ENCODE results near the gene AVL9. TPM values are rescaled to one million over a fixed set of nuclear protein-coding genes. Genes with fewer than 3 reads are reported as not detected.

Gene AVL9
- total RNA-seq, 2 experiments from 2014 or later, result 37.4 to 56.6 TPM

DNA sequence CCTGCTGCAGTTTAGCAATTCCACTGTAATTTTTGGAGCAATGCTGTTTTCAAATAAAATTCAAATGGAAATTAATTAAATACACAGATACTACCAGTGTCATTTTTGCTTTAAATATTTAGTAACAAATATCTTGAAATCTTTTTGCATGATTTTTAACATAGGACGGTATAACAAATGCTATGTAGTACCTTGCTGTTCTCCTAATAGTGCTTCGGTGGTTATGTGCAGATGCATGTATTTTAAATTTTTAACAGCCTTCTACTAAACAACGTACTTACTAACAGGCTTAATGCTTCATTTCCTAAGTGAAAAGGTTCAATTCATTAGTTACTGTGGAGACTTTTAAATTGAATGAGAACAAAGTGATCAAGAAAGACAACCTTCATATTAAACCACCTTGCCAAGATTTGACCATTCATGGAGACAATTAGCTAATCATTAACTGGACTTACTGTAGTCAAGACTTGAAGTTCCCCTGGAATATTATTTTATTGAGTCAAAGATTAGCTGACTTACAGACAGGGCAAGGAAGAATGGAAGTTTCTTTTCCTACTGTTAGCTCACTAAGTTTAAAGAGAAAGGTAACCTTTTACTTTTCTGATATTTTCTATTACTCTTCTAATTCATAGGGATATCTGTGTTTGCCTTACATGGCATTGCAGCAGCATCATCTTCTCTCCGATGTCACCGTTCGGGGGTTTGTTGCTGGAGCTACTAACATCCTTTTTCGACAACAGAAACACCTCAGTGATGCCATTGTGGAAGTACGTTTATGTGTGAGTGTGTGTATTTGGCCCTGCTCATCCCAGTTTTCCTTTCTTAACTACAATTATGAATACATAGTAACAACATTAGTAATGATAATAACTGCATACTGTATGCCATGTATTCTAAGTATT is 74.3 kb downstream of the AVL9 start:
- H3K27ac Mint-ChIP-seq, result no peak overlapping the region
- ATAC-seq, result no peak
- peaks cover 12% of the 10 kb centered on the region for H3K36me3 Mint-ChIP-seq (ENCODE audit: low read depth)

GRCh38 chr7:32573110-32573687 is 77.9 kb downstream of the AVL9 start:
- intact Hi-C loops (cut with DNase I, micrococcal nuclease), result no loop called here
- ChIA-PET POLR2A (no interaction called here), CTCF (interaction anchor here (1.2 kb wide), 1 partner anchor 82 kb away, joined by 5 read pairs; no protein-coding TSS in a partner anchor)
- ATAC-seq (no peak), DNase-seq (no peak)
- H3K4me3 Mint-ChIP-seq, result no peak overlapping the region
- H3K27ac Mint-ChIP-seq, result no peak overlapping the region
- H3K4me1 Mint-ChIP-seq, result no peaks in the 10 kb centered on the region
- no peaks in the 10 kb centered on the region for H3K9me3 Mint-ChIP-seq (ENCODE audit: low read depth)
- H3K27me3 Mint-ChIP-seq, result no peaks in the 10 kb centered on the region
- H3K36me3 Mint-ChIP-seq (ENCODE audit: low read depth), result peaks cover 26% of the 10 kb centered on the region

More for the DNA sequence above, 74.3 kb downstream of the AVL9 start:
- intact Hi-C loops (cut with DNase I, micrococcal nuclease), result no loop called here
- no peaks in the 10 kb centered on the region for H3K9me3 Mint-ChIP-seq (ENCODE audit: low read depth)
- no peak overlapping the region for H3K4me3 Mint-ChIP-seq
- H3K4me1 Mint-ChIP-seq, result no peaks in the 10 kb centered on the region
- no peaks in the 10 kb centered on the region for H3K27me3 Mint-ChIP-seq
- no peak for DNase-seq
- ChIA-PET POLR2A (no interaction called here), CTCF (no interaction called here)

DNA sequence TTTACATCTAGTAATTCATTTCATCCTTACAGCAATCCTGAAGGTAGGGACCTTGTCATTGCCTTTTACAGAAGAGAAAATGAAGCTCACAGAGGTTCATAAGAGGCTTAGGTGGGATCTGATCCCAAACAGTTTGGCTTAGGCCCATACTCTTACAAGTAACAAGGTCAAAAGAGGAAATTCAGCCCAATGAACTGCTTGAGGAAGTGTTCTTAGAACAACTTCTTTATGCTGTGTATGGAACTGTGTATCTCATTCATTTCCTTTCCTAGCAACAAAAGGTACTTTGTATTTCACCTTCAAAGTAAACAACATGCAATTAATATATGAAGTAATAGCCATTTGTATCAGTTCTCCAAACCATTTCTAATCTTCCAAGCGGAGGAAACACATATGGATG is 79.3 kb downstream of the AVL9 start:
- DNase-seq (no peak), ATAC-seq (no peak)
- Mint-ChIP-seq H3K9me3 (ENCODE audit: low read depth) (no peaks in the 10 kb centered on the region), H3K36me3 (ENCODE audit: low read depth) (peaks cover 27% of the 10 kb centered on the region), H3K4me1 (no peaks in the 10 kb centered on the region), H3K27ac (no peak overlapping the region), H3K27me3 (no peaks in the 10 kb centered on the region), H3K4me3 (no peak overlapping the region)
- ChIA-PET POLR2A (no interaction called here), CTCF (interaction anchor here (0.8 to 1.2 kb wide), 2 partner anchors 10 to 578 kb away, joined by 3 read pairs; no protein-coding TSS in a partner anchor)
- intact Hi-C loops (cut with DNase I, micrococcal nuclease), result no loop called here

DNA sequence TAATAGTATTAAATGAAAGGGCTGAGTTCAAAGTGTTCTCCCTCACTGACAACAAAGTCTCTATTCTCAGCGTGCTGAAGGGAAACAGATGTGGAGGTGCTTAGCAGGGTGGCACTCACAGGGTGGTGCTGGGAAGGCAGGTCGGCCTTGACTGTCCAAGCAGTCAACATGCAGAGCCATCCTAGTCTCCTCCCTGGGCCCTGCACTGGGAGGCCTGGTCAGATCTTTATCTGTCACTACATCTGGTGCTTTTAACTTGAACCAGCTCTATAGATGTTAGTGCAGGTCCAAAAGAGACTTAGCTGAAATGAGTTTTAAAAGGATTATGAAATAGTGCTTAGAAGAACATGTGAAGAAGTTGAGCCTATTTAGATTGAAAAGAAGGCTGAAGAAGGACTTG is 82.1 kb downstream of the AVL9 start:
- no peak for DNase-seq
- Mint-ChIP-seq H3K27ac (no peak overlapping the region), H3K9me3 (ENCODE audit: low read depth) (no peaks in the 10 kb centered on the region), H3K4me1 (no peaks in the 10 kb centered on the region), H3K36me3 (ENCODE audit: low read depth) (peaks cover 31% of the 10 kb centered on the region), H3K4me3 (no peak overlapping the region), H3K27me3 (no peaks in the 10 kb centered on the region)
- intact Hi-C loops (cut with DNase I, micrococcal nuclease), result no loop called here
- CTCF ChIA-PET, result no interaction called here
- no peak for ATAC-seq
- POLR2A ChIA-PET, result no interaction called here

DNA sequence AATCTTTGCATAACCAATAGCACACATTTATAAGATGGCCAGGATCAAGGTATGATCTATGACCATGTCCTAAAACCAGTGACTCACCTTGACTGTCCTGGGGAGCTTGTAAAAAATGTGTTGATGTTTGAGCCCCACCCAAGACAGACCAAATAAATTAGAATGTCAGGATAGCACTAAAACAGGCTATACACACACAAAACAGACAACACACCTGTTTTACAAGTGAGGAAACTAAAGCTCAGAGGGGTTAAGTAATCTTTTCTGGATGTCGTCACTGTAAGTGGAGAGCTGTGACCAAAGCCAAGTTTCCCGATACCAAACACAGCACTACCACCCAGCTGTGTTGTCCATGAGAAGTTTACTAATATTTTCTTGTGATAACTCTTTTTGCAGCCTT is 84.5 kb downstream of the AVL9 start:
- Mint-ChIP-seq H3K9me3 (ENCODE audit: low read depth) (no peaks in the 10 kb centered on the region), H3K27ac (no peak overlapping the region), H3K4me1 (no peaks in the 10 kb centered on the region), H3K36me3 (ENCODE audit: low read depth) (peaks cover 32% of the 10 kb centered on the region), H3K4me3 (no peak overlapping the region), H3K27me3 (no peaks in the 10 kb centered on the region)
- ChIA-PET POLR2A (no interaction called here), CTCF (interaction anchor here (0.6 kb wide), 1 partner anchor 303 kb away, joined by 3 read pairs; no protein-coding TSS in a partner anchor)
- intact Hi-C loops (cut with DNase I, micrococcal nuclease), result no loop called here
- ATAC-seq (no peak), DNase-seq (no peak)

DNA sequence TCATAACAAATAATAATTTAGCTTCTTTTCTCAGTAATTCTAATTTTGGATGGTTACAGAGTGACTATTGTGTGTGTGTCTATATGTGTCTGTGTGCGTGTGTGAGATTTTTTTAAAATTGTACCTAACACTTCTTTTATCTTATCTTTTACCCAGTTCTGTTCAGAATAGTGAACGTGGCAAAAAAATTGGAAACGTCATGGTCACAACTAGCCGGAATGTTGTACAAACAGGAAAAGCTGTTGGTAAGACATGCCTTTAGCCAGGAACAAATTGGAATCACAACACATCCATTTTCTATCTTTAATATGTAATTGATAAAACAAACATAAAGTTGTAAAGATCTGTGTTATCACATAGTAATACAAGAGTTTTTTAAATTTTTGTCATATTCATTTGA is 85.4 kb downstream of the AVL9 start:
- H3K27me3 Mint-ChIP-seq, result no peaks in the 10 kb centered on the region
- no peak overlapping the region for H3K27ac Mint-ChIP-seq
- DNase-seq (no peak), ATAC-seq (no peak)
- POLR2A ChIA-PET, result no interaction called here
- H3K4me3 Mint-ChIP-seq, result no peak overlapping the region
- H3K4me1 Mint-ChIP-seq, result no peaks in the 10 kb centered on the region
- H3K9me3 Mint-ChIP-seq (ENCODE audit: low read depth), result no peaks in the 10 kb centered on the region
- H3K36me3 Mint-ChIP-seq (ENCODE audit: low read depth), result peaks cover 37% of the 10 kb centered on the region
- CTCF ChIA-PET, result no interaction called here
- intact Hi-C loops (cut with DNase I, micrococcal nuclease), result no loop called here

GRCh38 chr7:32582036-32582435 is 86.7 kb downstream of the AVL9 start:
- no peaks in the 10 kb centered on the region for H3K27me3 Mint-ChIP-seq
- ChIA-PET CTCF (no interaction called here), POLR2A (no interaction called here)
- H3K36me3 Mint-ChIP-seq (ENCODE audit: low read depth), result peaks cover 38% of the 10 kb centered on the region
- no peak overlapping the region for H3K4me3 Mint-ChIP-seq
- H3K27ac Mint-ChIP-seq, result no peak overlapping the region
- no peaks in the 10 kb centered on the region for H3K4me1 Mint-ChIP-seq
- intact Hi-C loops (cut with DNase I, micrococcal nuclease), result no loop called here
- DNase-seq, result no peak
- no peaks in the 10 kb centered on the region for H3K9me3 Mint-ChIP-seq (ENCODE audit: low read depth)
- ATAC-seq, result no peak

- Mint-ChIP-seq H3K9me3 (ENCODE audit: low read depth) (no peaks in the 10 kb centered on the region), H3K4me3 (no peak overlapping the region), H3K27me3 (no peaks in the 10 kb centered on the region), H3K27ac (no peak overlapping the region), H3K36me3 (ENCODE audit: low read depth) (peaks cover 39% of the 10 kb centered on the region), H3K4me1 (peaks cover 14% of the 10 kb centered on the region)
- DNase-seq, result no peak
- ATAC-seq, result no peak
- ChIA-PET CTCF (no interaction called here), POLR2A (no interaction called here)
- intact Hi-C loops (cut with DNase I, micrococcal nuclease), result no loop called here
Observed at GRCh38 chr7:32583791-32584190, 88.5 kb downstream of the AVL9 start.

DNA sequence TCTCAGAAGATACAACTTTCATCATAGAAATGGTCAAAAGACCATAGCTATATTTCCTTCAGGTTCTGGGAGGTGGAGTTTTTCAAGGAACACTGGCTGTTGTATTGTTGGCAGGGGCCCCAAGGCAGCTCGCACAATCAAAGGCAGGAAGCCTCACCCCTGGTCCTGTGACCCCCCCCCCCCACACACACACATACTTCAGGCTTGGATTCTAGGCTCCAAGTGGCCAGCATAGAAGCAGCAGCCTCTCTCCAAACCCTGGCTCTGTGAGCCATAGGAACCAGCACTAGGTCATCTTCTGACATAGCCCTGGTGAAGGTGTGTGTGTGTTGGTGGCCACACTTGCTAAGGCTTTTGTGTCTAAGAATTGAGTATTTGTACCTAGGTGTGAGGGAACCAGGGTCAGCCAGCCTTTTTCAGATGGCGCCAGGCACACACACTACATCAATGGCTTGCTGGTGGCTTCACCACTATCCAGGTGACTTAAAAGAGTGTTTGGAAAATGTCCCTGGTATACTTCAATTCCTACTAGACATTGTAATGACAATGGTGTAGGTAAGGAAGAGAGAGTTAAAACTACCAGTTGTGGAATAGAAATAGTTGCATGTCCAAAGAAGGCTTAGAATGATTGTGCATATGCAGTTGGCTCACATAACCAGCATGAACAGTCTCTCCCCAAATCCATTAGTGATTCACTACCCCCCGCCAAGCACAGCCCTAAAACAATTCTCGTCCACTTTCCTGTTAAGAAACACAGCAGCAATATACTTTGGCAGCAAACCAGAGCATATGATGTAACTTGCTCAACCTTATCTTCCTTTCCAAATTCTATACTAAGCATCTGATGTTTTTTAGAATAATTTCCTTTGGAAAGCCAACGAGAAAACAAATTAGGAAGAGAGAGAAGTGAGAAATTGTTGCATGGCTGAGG is 91.3 kb downstream of the AVL9 start:
- Mint-ChIP-seq H3K27me3 (no peaks in the 10 kb centered on the region), H3K4me3 (no peak overlapping the region), H3K4me1 (peaks cover 18% of the 10 kb centered on the region), H3K36me3 (ENCODE audit: low read depth) (peaks cover 33% of the 10 kb centered on the region), H3K27ac (peak overlapping the region; percentile 8), H3K9me3 (ENCODE audit: low read depth) (no peaks in the 10 kb centered on the region)
- ChIA-PET CTCF (interaction anchor here (0.6 kb wide), 1 partner anchor 1281 kb away, joined by 4 read pairs; no protein-coding TSS in a partner anchor), POLR2A (no interaction called here)
- DNase-seq, result no peak
- ATAC-seq, result no peak
- intact Hi-C loops (cut with DNase I, micrococcal nuclease), result loop anchor here in 1 of 2 experiments (5.0 kb wide), 1 partner anchor 94 kb away; the partner anchor contains the start of gene LSM5

- H3K36me3 Mint-ChIP-seq (ENCODE audit: low read depth), result peaks cover 30% of the 10 kb centered on the region
- ATAC-seq, result no peak
- H3K4me3 Mint-ChIP-seq, result no peak overlapping the region
- DNase-seq, result no peak
- intact Hi-C loops (cut with DNase I, micrococcal nuclease), result loop anchor here in 1 of 2 experiments (5.0 kb wide), 1 partner anchor 95 kb away; the partner anchor contains the start of gene LSM5
- H3K27me3 Mint-ChIP-seq, result no peaks in the 10 kb centered on the region
- peaks cover 18% of the 10 kb centered on the region for H3K4me1 Mint-ChIP-seq
- H3K9me3 Mint-ChIP-seq (ENCODE audit: low read depth), result no peaks in the 10 kb centered on the region
- POLR2A ChIA-PET, result no interaction called here
- CTCF ChIA-PET, result no interaction called here
- H3K27ac Mint-ChIP-seq, result no peak overlapping the region
Observed at GRCh38 chr7:32587411-32587948, 92.2 kb downstream of the AVL9 start.

DNA sequence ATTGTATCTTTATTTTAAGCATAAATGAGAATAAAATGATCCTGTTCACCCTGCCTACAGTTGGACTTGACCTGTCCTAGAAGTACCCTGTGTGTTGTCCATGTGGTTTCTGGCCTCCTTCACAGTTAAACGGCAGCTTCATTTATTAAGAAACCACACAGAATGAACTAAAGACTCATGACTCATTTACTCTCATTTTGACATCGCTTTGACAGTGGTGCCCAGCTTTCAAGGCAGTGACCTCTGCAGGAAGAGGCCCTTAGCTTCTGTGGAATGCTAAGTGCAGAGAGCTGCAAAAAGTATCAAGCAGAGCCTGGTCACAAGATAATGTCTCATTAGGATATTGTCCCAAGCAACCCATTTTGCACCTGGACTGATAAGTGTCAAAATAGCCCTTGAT is 93.4 kb downstream of the AVL9 start:
- H3K9me3 Mint-ChIP-seq (ENCODE audit: low read depth), result no peaks in the 10 kb centered on the region
- peak overlapping the region; percentile 4 for H3K27ac Mint-ChIP-seq
- peak; percentile 27 for DNase-seq
- peaks cover 25% of the 10 kb centered on the region for H3K36me3 Mint-ChIP-seq (ENCODE audit: low read depth)
- peaks cover 18% of the 10 kb centered on the region for H3K4me1 Mint-ChIP-seq
- intact Hi-C loops (cut with DNase I, micrococcal nuclease), result loop anchor here in 1 of 2 experiments (5.0 kb wide), 1 partner anchor 96 kb away; the partner anchor contains the start of gene LSM5
- no peak overlapping the region for H3K4me3 Mint-ChIP-seq
- CTCF ChIA-PET, result no interaction called here
- H3K27me3 Mint-ChIP-seq, result no peaks in the 10 kb centered on the region
- ATAC-seq, result peak; percentile 87
- POLR2A ChIA-PET, result no interaction called here
